Medulla oblongata (tissue), 1 donor: Measurements from ENCODE around the gene GOSR2.
"Not testable (repeated sequence)": the region's sequence is repeated elsewhere in the genome, so short reads cannot be mapped to it uniquely, and the experiment has no call there.

ENCODE experiments used
- DNase-seq: peaks from one replicate; pipeline ENCODE4 v3.0.0-alpha.2; 2015; ENCODE audit errors: extremely low spot score

GOSR2 gene

DNA sequence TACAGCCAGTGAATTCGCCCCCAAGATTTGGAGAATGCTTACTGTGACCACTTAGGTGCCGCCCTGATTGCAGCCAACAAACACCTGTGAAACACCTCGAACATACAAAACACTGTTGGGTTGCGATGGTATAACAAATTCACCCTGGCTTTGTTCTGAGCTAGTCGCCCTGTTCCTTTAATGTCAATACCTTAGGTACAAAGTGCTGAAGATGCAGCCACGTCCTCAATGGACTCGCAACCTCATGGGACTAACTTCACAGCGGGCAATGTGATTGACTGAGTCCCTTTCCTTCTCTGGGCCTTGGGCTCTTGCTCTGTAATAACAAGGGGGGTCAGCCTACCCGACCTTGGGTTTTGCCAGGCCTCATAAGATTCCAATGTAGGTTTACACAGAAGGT is 28.9 kb upstream of the GOSR2 start:
- no peak for DNase-seq

DNA sequence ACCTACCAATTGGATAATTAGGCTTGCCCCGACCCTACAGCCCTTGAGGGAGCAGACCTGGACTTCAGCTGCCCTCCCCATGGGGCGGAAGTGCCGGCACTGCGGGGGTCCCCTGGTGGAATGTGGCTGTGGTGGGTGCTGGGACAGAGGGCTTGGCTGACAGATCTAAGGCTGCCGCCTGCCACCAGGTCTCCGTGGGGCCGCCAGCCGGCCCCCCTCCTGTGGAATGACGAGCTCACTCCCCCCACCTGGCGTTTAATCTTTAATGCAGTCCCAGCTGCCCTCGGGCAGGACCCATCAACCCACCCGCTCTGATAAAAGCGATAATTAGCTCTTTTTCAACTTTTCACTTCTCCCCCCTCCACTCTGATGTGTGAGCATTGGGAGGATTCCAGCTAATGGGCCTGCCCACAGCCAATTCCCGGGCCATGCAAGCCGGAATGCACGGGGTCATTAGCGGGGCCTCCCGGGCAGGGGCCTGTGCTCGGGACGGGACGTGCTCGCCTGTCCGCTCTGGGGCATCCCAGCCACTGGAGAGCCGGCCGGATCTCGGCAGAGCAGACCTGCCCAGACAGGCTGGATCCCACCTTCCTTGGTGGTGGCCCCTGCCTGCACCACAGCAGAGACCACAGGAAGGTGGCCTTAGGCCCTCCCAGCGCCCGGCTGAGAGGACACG is 28.3 kb upstream of the GOSR2 start:
- DNase-seq, result no peak

GRCh38 chr17:46895171-46895570 is 27.8 kb upstream of the GOSR2 start:
- DNase-seq, result no peak

GRCh38 chr17:46896991-46897390 is 26.0 kb upstream of the GOSR2 start:
- no peak for DNase-seq

DNA sequence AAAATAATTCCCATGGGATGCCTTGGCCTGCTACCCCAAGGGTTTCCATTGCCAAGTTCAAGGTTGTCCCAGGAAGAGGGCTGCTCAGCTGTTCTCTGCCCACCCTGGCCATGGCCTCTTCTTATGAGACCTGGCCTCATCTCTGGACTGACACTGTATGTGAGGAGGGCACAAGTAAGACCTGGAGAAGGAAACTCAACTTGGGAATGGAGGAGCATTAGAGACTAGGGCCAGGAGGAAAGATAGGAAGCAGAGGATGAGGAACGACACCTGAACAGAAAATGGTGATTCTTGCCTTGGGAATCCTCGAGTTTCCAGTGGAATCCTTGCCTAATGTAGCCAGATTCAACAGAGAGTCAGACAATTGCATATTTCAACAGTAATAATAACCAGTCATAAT is 24.6 kb upstream of the GOSR2 start:
- no peak for DNase-seq

- DNase-seq, result no peak
Measured at GRCh38 chr17:46898860-46899259, 24.1 kb upstream of the GOSR2 start.

DNA sequence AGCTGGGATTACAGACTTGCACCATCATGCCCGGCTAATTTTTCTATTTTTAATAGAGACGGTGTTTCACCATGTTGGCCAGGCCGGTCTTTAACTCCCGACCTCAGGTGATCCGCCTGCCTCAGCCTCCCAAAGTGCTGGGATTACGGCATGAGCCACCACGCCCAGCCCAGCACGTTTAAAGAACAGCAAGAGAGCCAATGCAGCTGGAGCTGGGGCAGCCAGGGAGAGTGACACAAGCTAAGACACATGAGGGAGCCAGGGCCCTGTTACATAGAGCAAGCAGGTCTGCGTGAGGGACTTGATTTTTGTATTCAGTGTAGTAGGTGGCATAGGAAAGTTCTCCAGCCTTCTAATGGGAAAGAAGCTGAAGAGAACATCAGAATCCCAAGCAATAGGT is 21.7 kb upstream of the GOSR2 start:
- no peak for DNase-seq

- no peak for DNase-seq
Measured at GRCh38 chr17:46903762-46904672, 18.9 kb upstream of the GOSR2 start.

GRCh38 chr17:46908068-46908737 is 14.8 kb upstream of the GOSR2 start:
- no peak for DNase-seq

GRCh38 chr17:46910179-46910927 is 12.6 kb upstream of the GOSR2 start:
- DNase-seq, result no peak

DNA sequence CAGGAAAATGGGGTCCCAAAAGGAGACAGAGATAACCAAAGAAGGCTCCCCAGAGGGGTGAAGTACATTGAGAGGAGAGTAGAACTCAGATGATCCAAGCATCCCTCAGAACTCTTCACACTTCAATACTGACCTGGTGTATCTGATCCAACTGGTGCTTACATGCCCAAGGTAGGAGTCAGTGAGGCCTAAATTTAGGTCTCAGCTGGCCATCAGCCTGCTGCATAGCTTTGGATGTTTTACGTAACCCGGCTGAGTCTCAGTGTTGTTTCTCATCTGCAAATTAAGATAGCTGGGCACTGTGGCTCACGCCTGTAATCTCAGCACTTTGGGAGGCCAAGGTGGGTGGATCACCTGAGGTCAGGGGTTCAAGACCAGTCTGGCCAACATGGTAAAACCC is 11.6 kb upstream of the GOSR2 start:
- DNase-seq, result no peak

- DNase-seq, result no peak
Measured at GRCh38 chr17:46915596-46915995, 7.4 kb upstream of the GOSR2 start.

GRCh38 chr17:46916211-46916610 is 6.7 kb upstream of the GOSR2 start:
- no peak for DNase-seq

GRCh38 chr17:46916623-46917022 is 6.3 kb upstream of the GOSR2 start:
- DNase-seq, result no peak

GRCh38 chr17:46917041-46917440 is 5.9 kb upstream of the GOSR2 start:
- DNase-seq, result no peak

DNA sequence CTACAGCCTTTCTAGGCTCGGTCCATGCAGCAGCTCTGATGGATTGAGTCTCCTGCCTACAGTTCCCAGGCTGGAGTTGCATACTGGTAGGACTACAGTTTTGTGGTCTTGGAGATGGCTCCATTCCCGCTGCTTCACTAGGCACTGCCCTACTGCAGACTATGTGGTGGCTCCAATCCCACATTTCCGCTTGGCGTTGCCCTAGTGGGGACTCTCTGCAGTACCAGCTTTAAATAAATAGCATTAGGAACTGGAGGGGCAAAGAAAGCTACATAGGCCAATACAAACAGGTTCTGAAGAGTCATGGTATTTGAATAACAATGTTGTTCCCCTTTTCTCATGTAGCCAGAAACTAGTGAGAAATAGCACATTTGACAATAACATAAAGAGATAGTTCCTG is 5.4 kb upstream of the GOSR2 start:
- no peak for DNase-seq

GRCh38 chr17:46921962-46922361 is 998 bp upstream of the GOSR2 start:
- DNase-seq, result not testable (repeated sequence)

- DNase-seq, result no peak
Measured at GRCh38 chr17:46922487-46922803, 515 bp upstream of the GOSR2 start.

- DNase-seq, result no peak
Measured at GRCh38 chr17:46925185-46925868, 2.4 kb downstream of the GOSR2 start.

GRCh38 chr17:46928467-46929261 is 5.7 kb downstream of the GOSR2 start:
- DNase-seq, result no peak

DNA sequence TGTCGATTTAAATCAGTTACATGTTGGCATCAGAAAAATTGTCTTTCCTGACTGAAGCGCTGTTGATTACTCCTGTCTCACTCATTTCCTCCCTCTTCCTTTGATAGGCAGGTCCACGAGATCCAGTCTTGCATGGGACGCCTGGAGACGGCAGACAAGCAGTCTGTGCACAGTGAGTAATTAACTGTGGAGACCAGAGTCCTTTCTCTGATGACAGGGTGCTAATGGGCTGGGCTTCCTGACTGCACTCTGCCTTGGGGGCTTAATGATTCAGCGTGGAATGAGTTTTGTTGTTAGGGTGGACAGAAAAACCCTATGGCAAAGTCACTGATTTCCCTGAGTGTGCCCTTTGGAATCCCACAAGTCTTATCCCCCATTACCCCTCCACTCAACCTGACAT is 6.5 kb downstream of the GOSR2 start:
- DNase-seq, result no peak
